Activated CD8-positive, alpha-beta memory T cell treated with anti-CD3 and anti-CD28 coated beads for 48 hours (primary cell): ENCODE results near the gene NFXL1.
"Not testable (repeated sequence)": the region's sequence is repeated elsewhere in the genome, so short reads cannot be mapped to it uniquely, and the experiment has no call there.

Source experiments
- DNase-seq, 3 experiments: peaks; one replicate each; pipeline ENCODE4 v3.0.0-alpha.2; 2020; ENCODE audit warnings: low read depth in 2 of 3, low spot score in 2 of 3

Gene NFXL1

GRCh38 chr4:47914220-47914925 lies at the start of gene NFXL1:
Gene NFXL1 (minus strand): TSS chr4:47914583. CDS start chr4:47914203, 380 bp downstream.
- DNase-seq = peak; percentile 81 to 94 (median 85)

GRCh38 chr4:47954677-47955076 lies 40.3 kb upstream of the NFXL1 start:
- DNase-seq = no peak

- DNase-seq = no peak
Measured at GRCh38 chr4:47954245-47954644, 39.9 kb upstream of the NFXL1 start.

GRCh38 chr4:47945930-47946726 lies 31.7 kb upstream of the NFXL1 start:
- DNase-seq = no peak

GRCh38 chr4:47942081-47942819 lies 27.9 kb upstream of the NFXL1 start:
- DNase-seq = no peak

GRCh38 chr4:47939456-47939855 lies 25.1 kb upstream of the NFXL1 start:
- no peak for DNase-seq

- DNase-seq = no peak
Measured at GRCh38 chr4:47936336-47936735, 22.0 kb upstream of the NFXL1 start.

GRCh38 chr4:47933840-47934239 lies 19.5 kb upstream of the NFXL1 start:
- no peak for DNase-seq

- no peak for DNase-seq
Measured at GRCh38 chr4:47930971-47931804, 16.8 kb upstream of the NFXL1 start.

GRCh38 chr4:47929682-47930201 lies 15.4 kb upstream of the NFXL1 start:
- DNase-seq = no peak

GRCh38 chr4:47926667-47927258 lies 12.4 kb upstream of the NFXL1 start:
- DNase-seq = peak in 1 of 3 experiments; percentile 8

- DNase-seq = not testable (repeated sequence)
Measured at GRCh38 chr4:47923261-47923608, 8.9 kb upstream of the NFXL1 start.

GRCh38 chr4:47922436-47923260 lies 8.3 kb upstream of the NFXL1 start:
- not testable (repeated sequence) for DNase-seq

- DNase-seq = not testable (repeated sequence)
Measured at GRCh38 chr4:47917163-47917562, 2.8 kb upstream of the NFXL1 start.

GRCh38 chr4:47915378-47915777 lies 995 bp upstream of the NFXL1 start:
- no peak for DNase-seq

GRCh38 chr4:47914926-47915237 lies 499 bp upstream of the NFXL1 start:
- no peak for DNase-seq

- DNase-seq = peak; percentile 4 to 22 (median 21)
Measured at GRCh38 chr4:47913861-47914219, 543 bp downstream of the NFXL1 start.

GRCh38 chr4:47913330-47913729 lies 1.1 kb downstream of the NFXL1 start:
- no peak for DNase-seq

- no peak for DNase-seq
Measured at GRCh38 chr4:47907089-47907646, 7.2 kb downstream of the NFXL1 start.
